Lower lobe of right lung (tissue), 2 donors: ENCODE measurements around the gene TRIM24. TPM values are rescaled to one million over a fixed set of nuclear protein-coding genes. Genes with fewer than 3 reads are reported as not detected.

Source experiments
- ATAC-seq, 2 donors: fragments of 200-7000 bp; cut with Tn5 transposase; one replicate each; pipeline ENCODE4 v1.9.1; 2020 to 2022; ENCODE audit warnings: mild to moderate bottlenecking in 2 of 2, moderate library complexity in 2 of 2
- DNase-seq: peaks from one replicate; pipeline ENCODE4 v3.0.0-alpha.2; 2020
- H3K27ac ChIP-seq: fragments of 200-600 bp; one replicate; pipeline ENCODE4 v1.8.0; 2022
- H3K27me3 ChIP-seq: fragments of 200-600 bp; one replicate; pipeline ENCODE4 v1.8.0; 2022; ENCODE audit warnings: low read depth
- H3K36me3 ChIP-seq: fragments of 200-600 bp; one replicate; pipeline ENCODE4 v1.8.0; 2022; ENCODE audit warnings: mild to moderate bottlenecking
- H3K4me1 ChIP-seq: fragments of 200-600 bp; one replicate; pipeline ENCODE4 v1.8.0; 2022
- H3K4me3 ChIP-seq: fragments of 200-600 bp; one replicate; pipeline ENCODE4 v1.8.0; 2022; ENCODE audit warnings: mild to moderate bottlenecking
- H3K9me3 ChIP-seq: fragments of 200-600 bp; one replicate; pipeline ENCODE4 v1.8.0; 2022
- intact Hi-C: fragments of 100-400 bp; cut with DNase I; formaldehyde crosslinking; loops from one replicate; pipeline ENCODE4 v1.11.0; 2022
- total RNA-seq: library from RNA; stranded (reverse); fragmentation: NEBNext Ultra II Directional; extraction: Animal tissue kit (Norgen Biotek cat#: 25700); gene quantifications from one replicate; pipeline ENCODE4 v1.2.1, GENCODE V29; 2021
- TF ChIP-seq, protein P1 (sequence below): fragments of 200-600 bp; IDR thresholded peaks from one replicate; pipeline ENCODE4 v1.8.0; 2022; ENCODE audit warnings: antibody characterized with exemption, mild to moderate bottlenecking
- donor health status: DM: no; HTN: yes; CAD: no; lungs with severe emphysema.

TRIM24 gene
- total RNA-seq, 1 donor from 2014 or later = 25.8 TPM

DNA sequence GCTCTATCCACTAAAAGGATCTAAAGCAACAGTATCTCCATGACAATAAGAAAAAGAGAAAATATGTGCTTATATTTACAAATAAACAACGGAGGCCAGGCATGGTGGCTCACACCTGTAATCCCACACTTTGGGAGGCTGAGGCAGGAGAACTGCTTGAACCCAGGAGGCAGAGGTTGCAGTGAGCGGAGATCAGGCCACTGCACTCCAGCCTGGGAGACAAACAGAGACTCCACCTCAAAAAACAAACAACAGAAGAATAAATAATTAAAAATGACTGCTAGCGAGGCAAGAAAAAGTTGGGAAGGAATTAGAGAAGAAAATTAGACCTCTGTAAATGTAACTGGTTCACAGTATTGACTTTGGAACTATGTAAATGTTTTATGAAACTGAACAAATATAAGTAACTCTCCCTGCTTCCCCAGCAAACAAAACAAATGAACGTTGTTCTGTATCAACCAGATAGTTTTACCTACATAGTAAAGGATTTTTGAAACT is 17.1 kb downstream of the TRIM24 start:
- Histone ChIP-seq H3K36me3 (no peaks in the 10 kb centered on the region), H3K4me1 (peaks cover 49% of the 10 kb centered on the region), H3K27ac (no peak overlapping the region), H3K4me3 (no peak overlapping the region), H3K9me3 (no peaks in the 10 kb centered on the region), H3K27me3 (no peaks in the 10 kb centered on the region)
- peak in 1 of 2 donors; percentile 60 for ATAC-seq
- intact Hi-C loops = no loop called here
- DNase-seq = no peak
- TF ChIP-seq, protein P1, sequence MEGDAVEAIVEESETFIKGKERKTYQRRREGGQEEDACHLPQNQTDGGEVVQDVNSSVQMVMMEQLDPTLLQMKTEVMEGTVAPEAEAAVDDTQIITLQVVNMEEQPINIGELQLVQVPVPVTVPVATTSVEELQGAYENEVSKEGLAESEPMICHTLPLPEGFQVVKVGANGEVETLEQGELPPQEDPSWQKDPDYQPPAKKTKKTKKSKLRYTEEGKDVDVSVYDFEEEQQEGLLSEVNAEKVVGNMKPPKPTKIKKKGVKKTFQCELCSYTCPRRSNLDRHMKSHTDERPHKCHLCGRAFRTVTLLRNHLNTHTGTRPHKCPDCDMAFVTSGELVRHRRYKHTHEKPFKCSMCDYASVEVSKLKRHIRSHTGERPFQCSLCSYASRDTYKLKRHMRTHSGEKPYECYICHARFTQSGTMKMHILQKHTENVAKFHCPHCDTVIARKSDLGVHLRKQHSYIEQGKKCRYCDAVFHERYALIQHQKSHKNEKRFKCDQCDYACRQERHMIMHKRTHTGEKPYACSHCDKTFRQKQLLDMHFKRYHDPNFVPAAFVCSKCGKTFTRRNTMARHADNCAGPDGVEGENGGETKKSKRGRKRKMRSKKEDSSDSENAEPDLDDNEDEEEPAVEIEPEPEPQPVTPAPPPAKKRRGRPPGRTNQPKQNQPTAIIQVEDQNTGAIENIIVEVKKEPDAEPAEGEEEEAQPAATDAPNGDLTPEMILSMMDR = no peak

DNA sequence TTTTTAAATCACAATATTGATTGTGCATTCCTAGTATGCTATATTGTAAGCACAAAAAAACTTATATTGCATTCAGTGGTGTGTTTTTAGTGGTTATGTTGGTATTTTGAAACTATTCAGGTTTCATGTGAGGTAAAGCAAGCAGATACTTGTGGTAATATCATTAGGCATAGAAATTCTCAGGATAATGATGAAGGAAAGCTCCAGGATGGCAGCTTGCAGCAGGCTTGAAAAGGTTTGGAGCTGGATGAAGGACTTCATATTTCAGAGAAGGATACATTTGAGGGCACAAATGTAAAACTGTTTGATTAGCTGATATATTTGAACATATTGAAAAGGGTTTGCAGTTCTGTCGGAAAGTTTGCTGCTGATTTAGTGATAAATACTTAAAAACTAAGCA is 17.5 kb downstream of the TRIM24 start:
- Histone ChIP-seq H3K36me3 (no peaks in the 10 kb centered on the region), H3K4me1 (peaks cover 54% of the 10 kb centered on the region), H3K27ac (no peak overlapping the region), H3K27me3 (no peaks in the 10 kb centered on the region), H3K9me3 (no peaks in the 10 kb centered on the region), H3K4me3 (no peak overlapping the region)
- intact Hi-C loops = no loop called here
- DNase-seq (no peak), ATAC-seq (no peak)
- TF ChIP-seq, protein P1 = no peak

DNA sequence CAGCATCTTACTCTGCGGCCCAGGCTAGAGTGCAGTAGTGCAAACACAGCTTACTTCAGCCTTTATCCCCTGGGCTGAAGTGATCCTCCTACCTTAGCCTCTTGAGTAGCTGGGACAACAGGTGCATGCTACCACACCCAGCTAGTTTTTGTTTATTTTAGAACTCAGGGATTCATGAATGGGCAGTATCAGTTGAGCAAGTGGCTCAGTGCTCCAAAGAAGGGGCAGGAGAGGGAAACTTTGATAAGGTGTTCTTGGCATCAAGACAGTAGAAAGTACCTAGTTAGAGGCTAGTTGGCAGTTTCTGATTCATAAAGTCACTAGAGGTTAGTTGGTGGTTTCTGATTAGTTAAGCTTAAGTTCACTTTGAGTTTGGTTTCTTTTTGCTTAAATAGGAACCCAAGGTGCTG is 18.4 kb downstream of the TRIM24 start:
- no peak overlapping the region for H3K27ac ChIP-seq
- intact Hi-C loops = no loop called here
- no peaks in the 10 kb centered on the region for H3K36me3 ChIP-seq
- DNase-seq (no peak), ATAC-seq (peak; percentile 92 to 97)
- peaks cover 55% of the 10 kb centered on the region for H3K4me1 ChIP-seq
- TF ChIP-seq, protein P1 = no peak
- H3K4me3 ChIP-seq = no peak overlapping the region
- no peaks in the 10 kb centered on the region for H3K27me3 ChIP-seq
- H3K9me3 ChIP-seq = no peaks in the 10 kb centered on the region

DNA sequence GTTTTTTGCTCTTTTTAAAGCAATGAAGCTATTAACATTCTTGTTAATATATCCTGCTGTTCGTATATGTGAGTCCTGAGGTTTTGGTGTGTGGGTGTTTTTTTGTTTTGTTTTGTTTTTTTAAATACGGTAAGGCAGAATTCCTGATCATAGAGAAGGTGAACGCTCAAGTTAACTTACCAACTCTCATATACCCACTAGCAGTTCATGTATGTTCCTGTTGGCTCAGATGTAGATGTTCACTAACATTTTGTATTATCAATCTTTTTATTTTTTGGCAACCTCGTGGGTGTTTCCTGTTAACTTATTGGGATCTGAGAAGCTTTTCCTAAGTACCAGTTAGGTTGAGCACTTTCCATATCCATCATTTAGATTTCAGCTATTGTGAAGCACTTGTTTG is 20.5 kb downstream of the TRIM24 start:
- Histone ChIP-seq H3K27me3 (no peaks in the 10 kb centered on the region), H3K4me3 (no peak overlapping the region), H3K9me3 (no peaks in the 10 kb centered on the region), H3K27ac (no peak overlapping the region), H3K4me1 (peaks cover 49% of the 10 kb centered on the region), H3K36me3 (no peaks in the 10 kb centered on the region)
- TF ChIP-seq, protein P1 = no peak
- intact Hi-C loops = no loop called here
- ATAC-seq (no peak), DNase-seq (no peak)

DNA sequence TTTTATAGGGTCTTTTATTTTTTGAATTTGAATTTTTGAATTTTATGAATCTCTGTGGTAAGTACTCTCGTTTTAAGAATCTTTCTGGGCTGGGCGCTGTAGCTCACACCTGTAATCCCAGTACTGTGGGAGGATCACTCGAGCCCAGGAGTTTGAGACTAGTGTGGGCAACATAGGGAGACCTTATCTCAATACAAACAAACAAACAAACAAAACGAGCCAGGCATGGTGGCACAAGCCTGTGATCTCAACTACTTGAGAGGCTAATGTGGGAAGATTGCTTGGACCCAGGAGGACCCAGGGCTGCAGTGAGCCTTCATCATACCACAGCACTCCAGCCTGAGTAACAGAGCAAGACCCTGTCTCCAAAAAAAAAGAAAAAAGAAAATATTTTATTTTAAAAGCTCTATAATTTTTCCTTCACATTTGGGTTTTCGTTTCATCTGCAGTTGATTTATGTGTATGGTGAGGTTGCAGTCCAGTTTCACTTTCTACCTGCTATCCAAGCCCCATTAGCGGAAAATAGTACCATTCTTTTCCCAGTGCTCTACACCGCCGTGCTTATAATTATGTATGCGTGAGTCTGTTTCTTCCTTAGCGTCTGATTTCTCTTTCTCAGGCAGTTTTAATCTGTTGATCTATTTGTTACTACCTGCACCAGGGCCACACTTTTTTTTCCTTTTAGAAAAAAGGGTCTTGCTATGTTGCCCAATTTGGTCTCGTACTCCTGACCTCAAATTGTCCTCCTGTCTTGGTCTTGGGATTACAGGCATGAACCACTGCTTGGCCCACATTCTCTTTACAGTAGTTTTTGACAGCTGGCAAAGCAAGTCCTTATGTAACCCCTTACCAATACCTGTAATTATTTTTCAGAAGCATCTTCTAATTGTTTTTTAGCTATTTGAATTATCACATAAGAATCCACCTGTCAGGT is 21.7 kb downstream of the TRIM24 start:
- no peak overlapping the region for H3K27ac ChIP-seq
- no peaks in the 10 kb centered on the region for H3K36me3 ChIP-seq
- no peaks in the 10 kb centered on the region for H3K27me3 ChIP-seq
- DNase-seq (no peak), ATAC-seq (no peak)
- H3K4me3 ChIP-seq = no peak overlapping the region
- TF ChIP-seq, protein P1 = no peak
- no peaks in the 10 kb centered on the region for H3K9me3 ChIP-seq
- peaks cover 44% of the 10 kb centered on the region for H3K4me1 ChIP-seq
- intact Hi-C loops = no loop called here
